SU-DHL-6 (cell line): Measurements from ENCODE around the gene WDFY1.
"Not testable (repeated sequence)": the region's sequence is repeated elsewhere in the genome, so short reads cannot be mapped to it uniquely, and the experiment has no call there.

Experiments used
- EZH2phosphoT487 ChIP-seq: fragments of 200-600 bp; sonication (generic), shearing (Covaris generic); conservative IDR thresholded peaks from 2 replicates; pipeline ENCODE4 v1.6.1; 2018; ENCODE audit warnings: mild to moderate bottlenecking, antibody characterized with exemption, low read length, moderate library complexity, mixed read lengths
- TF ChIP-seq, protein P1 (sequence below): fragments of 200-600 bp; sonication (generic); IDR thresholded peaks from one replicate; pipeline ENCODE4 v1.5.1; 2017; ENCODE audit warnings: antibody characterized with exemption, mild to moderate bottlenecking, low read length, moderate library complexity; ENCODE audit not compliant: insufficient read depth, poor library complexity, severe bottlenecking

DNA sequence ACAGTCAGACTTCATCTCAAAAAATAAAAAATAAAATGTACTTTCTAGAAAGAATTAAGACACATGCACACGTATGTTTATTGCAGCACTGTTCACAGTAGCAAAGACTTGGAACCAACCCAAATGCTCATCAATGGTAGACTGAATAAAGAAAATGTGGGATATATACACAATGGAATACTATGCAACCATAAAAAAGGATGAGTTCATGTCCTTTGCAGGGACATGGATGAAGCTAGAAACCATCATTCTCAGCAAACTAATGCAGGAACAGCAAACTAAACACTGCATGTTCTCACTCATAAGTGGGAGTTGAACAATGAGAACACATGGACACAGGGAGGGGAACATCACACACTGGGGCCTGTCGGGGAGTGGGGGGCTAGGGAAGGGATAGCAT lies 72.4 kb downstream of the WDFY1 start:
- TF ChIP-seq, protein P1, sequence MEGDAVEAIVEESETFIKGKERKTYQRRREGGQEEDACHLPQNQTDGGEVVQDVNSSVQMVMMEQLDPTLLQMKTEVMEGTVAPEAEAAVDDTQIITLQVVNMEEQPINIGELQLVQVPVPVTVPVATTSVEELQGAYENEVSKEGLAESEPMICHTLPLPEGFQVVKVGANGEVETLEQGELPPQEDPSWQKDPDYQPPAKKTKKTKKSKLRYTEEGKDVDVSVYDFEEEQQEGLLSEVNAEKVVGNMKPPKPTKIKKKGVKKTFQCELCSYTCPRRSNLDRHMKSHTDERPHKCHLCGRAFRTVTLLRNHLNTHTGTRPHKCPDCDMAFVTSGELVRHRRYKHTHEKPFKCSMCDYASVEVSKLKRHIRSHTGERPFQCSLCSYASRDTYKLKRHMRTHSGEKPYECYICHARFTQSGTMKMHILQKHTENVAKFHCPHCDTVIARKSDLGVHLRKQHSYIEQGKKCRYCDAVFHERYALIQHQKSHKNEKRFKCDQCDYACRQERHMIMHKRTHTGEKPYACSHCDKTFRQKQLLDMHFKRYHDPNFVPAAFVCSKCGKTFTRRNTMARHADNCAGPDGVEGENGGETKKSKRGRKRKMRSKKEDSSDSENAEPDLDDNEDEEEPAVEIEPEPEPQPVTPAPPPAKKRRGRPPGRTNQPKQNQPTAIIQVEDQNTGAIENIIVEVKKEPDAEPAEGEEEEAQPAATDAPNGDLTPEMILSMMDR, result not testable (repeated sequence)
- TF ChIP-seq EZH2phosphoT487, result not testable (repeated sequence)
